Right renal pelvis (tissue), 4 donors: Measurements from ENCODE around the gene NUDT22. TPM values are rescaled to one million over a fixed set of nuclear protein-coding genes. Genes with fewer than 3 reads are reported as not detected.

Experiments
- DNase-seq, 4 donors: peaks; one replicate each; pipeline ENCODE4 v3.0.0-alpha.2; 2013; ENCODE audit warnings: low read depth in 4 of 4, low spot score in 3 of 4, missing footprints in 1 of 4
- polyA plus RNA-seq, 4 donors: library from polyadenylated mRNA; unstranded; fragments of 120-200 nt; gene quantifications; one replicate each; pipeline ENCODE4 v1.2.1, GENCODE V29; 2013; ENCODE audit not compliant: insufficient read length in 4 of 4

NUDT22 gene
- polyA plus RNA-seq, 4 donors = 20.1 to 31.8 (median 22.9) TPM

DNA sequence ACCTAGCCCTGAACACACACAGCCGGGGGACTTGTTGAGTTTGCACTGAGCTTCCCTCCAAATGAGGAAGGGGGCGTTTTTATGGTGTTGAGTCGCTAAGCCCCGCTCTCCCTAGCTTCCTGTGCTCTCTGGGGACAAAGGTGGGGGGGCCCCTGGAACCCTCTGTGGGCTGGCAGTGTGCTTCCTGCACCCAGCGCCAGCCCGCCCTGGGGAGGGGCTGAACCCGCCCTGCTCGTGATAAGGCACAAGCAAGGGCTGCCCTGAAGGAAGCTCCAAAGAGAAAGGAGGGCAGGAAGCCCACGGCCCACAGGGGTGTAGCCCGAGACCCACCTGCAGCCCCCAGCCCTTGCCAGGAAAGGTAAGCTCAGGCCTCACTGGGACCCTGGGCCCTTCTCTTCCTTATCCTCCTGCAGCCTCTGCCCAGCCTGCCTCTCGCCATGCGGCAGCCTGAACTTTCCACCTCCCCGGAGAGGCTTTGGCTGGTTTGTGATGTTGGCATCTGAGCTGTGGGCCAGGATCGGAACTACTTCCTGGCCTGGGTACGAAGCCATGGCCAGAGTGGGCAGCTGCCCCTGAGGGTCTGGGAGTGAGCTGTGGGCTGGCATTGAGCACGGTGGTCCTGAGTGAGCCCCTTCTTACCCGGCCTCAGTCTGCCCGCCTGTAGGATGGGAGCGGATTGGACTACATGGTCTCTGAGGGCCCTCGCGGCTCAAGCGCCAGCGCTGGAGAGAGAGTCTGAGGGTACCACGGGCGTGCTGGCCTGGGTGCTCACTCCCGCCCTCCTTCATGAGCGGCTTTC lies 19.4 kb upstream of the NUDT22 start, which contains the start of gene FERMT3:
TSS of gene FERMT3 (plus strand) at position 265 of the 799 bp plus-strand sequence. CDS start 644 bp downstream, outside the sequence.
- no peak for DNase-seq

DNA sequence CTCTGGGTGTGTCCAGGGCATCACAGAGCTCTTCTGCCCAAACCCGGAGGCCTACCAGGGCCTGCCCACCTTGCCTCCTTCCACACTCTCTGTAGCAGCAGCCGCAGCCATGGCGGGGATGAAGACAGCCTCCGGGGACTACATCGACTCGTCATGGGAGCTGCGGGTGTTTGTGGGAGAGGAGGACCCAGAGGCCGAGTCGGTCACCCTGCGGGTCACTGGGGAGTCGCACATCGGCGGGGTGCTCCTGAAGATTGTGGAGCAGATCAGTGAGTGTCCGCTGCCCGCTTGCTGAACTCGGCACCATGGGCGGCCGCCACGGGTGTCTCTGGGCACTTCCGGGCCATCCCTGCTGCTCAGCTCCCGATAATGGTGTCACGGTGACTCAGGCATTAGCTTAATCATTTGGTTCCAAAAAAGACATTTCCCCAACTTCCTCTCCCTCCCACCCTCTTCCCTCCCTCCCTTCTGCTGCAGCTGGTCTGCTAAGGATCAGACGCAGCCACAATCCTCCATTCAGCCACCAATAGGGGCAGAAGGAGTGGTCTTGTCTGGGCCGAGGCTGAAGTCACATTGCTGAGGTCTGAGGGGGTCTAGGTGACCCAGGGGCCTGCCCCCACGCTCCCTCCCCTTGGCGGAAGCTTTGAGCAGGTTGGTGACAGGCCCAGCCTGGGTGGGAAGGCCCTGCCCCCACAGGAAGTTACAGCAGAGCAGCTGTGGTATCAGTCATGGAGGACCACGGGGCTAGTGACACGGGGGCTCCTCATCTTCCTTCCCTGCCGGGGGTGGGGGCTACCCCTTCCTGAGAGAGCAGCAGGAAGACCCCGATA lies 18.6 kb upstream of the NUDT22 start:
- no peak for DNase-seq

DNA sequence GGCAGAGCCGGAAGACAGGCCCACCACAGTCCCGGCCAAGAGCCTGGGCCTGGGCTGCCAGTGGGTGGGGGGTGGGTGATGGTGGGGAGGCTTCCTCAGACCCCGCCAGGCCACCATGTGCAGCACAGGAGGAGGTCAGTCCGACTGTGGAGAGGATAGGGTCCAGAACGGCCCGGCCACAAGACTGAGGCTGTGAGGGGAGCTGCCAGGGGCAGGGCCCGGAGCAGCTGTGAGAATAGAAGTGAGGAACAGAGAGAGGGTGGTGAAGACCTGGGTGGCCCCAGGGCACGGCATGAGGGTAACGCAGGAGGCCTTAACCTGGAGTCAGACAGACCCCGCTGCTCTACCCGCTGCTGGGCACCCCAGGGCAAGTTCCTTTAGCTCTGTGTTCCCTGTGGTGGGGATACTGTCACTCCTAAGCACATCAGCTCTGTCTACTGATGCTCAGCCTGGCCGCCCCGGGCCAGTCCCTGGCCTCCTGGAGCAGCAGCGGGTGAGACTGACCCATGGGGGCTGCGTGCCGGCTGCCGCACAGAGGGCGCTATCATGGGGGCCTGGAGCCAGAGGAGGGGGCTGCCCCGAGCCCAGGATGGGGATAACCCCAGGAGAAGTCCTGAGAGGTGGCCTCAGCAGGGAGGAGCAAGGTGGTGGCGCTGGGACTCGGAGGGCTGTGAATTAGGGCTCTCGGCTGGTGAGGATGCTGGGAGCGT lies 17.8 kb upstream of the NUDT22 start:
- DNase-seq = no peak

DNA sequence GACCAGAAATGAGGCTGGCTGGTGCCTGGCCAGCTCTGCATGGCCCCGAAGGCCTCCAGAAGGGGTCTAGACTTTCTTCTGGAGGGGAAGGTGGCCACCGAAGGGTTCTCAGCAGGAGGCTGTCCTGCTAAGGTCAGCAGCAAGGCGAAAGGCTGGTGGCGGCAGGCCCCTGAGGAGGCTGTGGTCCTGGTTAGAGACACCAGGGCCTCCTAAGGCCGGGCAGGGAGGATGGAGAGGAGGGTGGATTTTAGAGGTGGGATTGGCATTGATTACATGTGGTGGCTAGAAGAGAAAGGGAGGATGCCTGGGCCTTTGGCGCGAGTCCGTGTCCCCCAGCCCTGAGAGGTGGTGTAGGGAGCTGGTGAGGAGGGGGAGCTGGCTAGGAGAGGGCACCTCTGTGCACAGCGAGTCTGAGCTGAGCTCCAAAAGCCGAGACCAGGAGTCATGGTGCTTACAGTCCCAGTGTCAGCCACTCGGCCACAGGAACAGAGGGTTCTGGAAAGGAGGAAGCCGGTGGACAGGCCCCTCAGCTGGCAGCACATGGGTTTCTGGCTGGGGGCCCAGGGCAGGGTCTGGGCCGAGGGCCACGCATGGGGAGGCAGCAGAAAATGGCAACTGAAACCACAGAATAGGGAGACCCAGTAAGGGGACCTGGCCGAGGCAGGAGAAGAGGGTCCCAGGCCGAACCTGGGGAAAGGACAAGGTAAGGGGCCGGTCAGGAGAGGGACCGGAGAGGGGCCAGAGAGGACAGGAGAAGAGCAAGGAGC lies 17.1 kb upstream of the NUDT22 start:
- no peak for DNase-seq

DNA sequence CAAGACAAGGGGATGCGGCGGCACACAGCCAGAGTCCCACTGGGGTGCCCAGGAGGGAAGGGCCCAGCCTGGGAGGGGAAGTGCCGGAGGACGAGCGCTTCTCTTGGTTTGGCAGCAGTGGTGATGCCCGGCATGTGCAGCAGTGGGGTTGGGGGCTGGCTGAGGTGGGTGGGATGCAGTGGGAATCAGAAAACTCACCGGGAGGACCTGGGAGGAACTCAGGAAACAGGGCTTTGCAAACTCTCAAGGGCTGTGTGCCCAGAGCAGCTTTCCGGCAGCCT lies 16.6 kb upstream of the NUDT22 start:
- DNase-seq = no peak

DNA sequence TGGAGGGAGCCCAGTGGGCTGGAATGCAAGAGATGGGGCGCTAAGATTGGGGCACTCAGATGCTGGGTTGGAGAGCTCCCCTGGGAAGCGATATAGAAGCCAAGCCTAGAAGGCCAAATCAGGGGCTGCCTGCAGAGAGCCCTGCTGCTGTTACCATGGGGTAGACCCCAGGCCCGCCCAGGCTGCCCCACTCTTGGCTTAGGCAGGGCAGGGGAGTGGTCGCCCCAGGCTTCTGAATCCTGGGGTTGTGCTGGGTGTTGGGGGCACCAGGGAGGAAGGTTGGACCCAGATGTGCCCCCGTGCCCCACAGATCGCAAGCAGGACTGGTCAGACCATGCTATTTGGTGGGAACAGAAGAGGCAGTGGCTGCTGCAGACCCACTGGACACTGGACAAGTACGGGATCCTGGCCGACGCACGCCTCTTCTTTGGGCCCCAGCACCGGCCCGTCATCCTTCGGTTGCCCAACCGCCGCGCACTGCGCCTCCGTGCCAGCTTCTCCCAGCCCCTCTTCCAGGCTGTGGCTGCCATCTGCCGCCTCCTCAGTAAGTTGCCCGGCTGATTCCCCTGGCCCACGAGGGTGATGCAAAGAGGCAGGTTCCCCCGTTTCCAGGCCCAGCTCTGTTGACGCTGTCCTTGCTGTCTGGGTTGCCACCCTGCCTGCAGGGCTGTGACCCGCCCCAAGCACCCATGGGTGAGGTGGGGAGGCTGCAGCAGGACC lies 15.6 kb upstream of the NUDT22 start:
- DNase-seq = no peak

DNA sequence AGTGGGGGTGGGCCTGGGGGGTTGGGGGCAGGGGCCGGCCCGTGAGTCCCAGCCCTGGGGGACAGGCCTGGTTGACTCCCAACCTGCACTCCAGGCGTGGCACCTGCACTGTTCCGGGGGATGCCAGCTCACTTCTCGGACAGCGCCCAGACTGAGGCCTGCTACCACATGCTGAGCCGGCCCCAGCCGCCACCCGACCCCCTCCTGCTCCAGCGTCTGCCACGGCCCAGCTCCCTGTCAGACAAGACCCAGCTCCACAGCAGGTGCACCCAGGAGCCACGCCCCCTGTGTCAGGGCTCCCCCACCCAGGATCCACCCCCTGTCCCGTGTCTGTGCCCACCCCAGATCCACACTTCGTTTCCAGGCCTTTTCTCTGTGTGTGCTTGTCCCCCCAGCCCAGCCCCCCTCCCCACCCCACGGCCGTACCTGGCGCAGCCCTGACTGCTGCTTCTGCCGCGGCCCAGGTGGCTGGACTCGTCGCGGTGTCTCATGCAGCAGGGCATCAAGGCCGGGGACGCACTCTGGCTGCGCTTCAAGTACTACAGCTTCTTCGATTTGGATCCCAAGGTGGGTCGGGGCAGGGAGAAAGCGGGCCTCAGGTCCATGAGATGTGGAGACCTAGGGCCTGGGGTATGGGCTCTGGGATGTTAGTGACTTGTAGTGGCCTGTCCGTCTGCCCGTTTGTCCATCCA lies 14.7 kb upstream of the NUDT22 start:
- no peak for DNase-seq

DNA sequence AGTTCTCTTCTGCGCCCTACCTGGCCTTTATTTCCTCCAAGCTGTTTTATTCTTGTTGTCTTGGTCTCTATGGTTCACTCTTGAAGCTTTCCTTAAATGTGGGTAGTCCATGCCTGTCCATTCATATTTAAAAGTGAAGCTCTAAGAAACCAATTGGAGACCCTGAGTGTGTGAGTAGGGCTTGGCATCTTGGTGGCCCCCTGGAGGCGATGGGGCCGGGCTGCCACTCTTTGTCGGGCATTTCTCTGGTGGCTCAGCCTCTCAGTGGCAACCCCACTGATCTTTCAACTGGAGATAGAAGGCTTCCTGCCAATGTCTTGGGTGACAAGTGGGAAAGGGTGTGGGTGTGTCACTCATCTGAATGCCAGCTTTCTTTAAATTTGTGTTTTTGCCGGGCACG lies 9.2 kb upstream of the NUDT22 start:
- DNase-seq = no peak

DNA sequence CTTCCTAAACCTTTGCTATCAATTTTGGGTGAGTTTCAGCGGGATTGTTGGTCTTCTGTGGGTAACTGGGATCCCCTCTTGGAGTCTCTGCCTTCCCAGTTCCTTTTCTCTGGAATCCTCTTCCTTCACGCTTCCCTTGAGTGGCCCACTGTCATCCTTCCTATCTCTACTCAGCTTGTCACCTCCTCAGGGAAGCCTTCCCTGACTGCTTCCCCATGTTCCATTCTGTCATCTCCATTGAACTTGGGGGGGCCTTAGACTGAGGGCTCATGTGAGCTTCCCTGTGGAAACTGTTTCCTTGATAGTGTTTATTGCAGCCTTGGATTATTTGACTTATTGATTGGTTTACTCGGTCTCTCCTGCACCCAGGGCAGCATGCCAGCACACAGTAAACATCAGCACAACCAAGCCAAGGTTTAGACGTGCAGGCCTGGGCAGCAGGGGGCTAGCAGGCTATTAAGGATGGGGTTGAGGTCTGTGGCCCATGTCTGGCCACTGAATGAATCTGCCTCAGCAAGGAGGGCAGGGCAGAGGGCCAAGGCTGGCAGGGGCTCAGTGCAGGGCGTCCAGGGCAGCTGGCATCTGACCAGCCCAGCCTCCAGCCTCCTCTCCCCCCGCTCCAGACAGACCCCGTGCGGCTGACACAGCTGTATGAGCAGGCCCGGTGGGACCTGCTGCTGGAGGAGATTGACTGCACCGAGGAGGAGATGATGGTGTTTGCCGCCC lies 7.3 kb upstream of the NUDT22 start:
- no peak for DNase-seq

DNA sequence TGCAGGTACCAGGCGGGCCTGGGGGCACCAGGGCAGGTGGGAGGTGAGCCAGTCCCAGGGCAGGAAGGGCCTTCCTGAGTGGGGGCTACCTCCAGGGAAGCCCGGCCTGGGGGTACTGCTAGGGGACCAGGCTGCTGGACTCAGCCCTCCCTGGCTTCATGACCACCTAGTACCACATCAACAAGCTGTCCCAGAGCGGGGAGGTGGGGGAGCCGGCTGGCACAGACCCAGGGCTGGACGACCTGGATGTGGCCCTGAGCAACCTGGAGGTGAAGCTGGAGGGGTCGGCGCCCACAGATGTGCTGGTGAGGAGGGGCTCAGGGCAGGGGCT lies 6.8 kb upstream of the NUDT22 start:
- no peak for DNase-seq

DNA sequence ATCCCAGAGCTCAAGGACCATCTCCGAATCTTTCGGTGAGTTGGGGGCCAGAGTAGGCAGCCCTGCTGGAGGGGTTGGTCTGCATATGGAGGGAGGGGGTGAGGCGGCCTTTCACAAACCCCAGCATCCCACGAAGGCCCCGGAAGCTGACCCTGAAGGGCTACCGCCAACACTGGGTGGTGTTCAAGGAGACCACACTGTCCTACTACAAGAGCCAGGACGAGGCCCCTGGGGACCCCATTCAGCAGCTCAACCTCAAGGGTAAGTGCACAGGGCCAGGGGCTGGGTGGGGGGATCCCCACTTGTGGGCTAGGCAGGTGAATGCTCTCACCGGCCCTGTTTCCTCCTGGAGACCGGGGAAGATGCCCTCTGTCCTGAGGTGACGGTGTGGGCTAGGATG lies 6.3 kb upstream of the NUDT22 start:
- no peak for DNase-seq

DNA sequence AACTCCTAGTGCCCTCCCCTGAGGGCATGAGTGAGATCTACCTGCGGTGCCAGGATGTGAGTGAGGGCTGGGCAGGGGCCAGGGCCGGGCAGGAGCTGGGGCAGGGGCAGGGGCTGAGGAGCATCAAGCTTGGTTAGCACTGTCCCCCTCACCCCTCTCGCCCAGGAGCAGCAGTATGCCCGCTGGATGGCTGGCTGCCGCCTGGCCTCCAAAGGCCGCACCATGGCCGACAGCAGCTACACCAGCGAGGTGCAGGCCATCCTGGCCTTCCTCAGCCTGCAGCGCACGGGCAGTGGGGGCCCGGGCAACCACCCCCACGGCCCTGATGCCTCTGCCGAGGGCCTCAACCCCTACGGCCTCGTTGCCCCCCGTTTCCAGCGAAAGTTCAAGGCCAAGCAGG lies 5.8 kb upstream of the NUDT22 start:
- DNase-seq = no peak

DNA sequence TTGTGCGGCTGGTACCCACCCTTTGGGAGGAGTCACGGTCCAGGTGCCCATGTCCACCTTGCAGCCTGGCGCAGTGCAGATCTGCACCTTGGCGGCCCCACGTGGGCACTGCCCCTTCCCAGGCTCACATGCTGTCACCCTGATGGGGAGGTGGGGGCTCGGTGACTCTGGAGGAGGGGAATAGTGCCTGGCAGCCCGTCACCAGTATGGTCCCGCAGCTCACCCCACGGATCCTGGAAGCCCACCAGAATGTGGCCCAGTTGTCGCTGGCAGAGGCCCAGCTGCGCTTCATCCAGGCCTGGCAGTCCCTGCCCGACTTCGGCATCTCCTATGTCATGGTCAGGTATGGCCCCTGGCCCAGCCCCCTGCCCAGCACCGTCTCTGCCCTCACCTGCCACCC lies 5.3 kb upstream of the NUDT22 start:
- DNase-seq = no peak

DNA sequence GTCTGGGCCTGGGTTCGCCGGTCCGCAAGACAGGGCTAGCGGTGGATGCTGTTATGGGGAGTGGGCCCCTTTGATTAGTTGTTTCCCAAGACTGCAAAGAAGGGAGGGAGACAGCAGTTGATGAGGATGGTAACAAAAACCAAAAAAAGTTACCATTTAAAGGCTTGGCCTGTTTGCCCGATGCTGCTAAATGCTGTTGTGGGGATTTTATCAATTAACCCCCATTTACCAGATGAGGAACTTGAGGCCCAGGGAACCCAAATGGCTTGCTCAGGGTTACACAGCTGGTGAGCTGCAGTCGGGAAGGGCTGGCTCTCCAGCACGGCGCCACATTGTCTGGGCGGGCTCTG lies 3.4 kb upstream of the NUDT22 start:
- DNase-seq = no peak

DNA sequence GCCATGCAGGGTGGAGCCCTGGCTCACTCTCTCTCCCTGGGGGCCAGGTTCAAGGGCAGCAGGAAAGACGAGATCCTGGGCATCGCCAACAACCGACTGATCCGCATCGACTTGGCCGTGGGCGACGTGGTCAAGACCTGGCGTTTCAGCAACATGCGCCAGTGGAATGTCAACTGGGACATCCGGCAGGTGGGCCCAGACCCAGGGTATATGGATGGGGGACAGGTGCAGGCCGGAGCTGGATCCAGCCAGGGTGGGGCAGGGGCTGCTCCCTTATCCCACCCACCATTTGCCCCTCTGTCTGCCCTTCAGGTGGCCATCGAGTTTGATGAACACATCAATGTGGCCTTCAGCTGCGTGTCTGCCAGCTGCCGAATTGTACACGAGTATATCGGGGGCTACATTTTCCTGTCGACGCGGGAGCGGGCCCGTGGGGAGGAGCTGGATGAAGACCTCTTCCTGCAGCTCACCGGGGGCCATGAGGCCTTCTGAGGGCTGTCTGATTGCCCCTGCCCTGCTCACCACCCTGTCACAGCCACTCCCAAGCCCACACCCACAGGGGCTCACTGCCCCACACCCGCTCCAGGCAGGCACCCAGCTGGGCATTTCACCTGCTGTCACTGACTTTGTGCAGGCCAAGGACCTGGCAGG lies 2.9 kb upstream of the NUDT22 start:
- no peak for DNase-seq

DNA sequence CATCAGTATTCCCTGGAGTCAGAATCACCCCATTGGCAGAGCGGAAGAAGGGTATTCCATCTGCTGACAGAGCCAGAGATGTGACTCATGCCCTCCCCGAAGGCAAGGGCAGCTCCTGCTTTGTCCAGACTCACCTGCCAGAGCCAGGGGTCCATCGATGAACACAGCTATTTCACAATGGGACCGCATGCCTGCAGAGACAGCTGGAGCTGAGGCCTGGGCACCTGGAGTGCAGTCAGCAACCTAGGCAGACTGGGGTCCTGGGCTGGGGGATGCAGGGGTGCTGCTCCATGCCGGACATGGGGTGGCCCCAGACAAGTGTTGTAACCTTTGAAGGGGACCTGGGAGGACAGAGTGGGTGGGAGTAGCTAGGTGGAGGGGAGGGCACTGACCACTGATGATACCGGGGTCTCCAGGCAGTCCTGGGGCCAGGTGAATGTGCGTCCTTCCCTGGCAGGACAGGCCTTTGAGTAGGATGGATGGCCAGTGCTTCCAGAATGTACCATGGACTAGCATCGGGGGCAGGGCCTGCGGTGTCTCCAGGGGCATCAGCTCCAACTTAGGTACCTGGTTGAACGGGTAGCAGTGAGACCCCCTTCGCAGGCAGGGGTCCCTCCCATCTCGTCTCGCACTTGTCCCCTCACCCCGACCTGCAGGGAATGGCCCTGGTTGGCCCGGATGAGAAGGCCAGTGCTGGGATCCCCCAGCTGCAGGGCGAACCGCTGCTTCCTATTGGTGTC lies 1.8 kb upstream of the NUDT22 start:
- no peak for DNase-seq

DNA sequence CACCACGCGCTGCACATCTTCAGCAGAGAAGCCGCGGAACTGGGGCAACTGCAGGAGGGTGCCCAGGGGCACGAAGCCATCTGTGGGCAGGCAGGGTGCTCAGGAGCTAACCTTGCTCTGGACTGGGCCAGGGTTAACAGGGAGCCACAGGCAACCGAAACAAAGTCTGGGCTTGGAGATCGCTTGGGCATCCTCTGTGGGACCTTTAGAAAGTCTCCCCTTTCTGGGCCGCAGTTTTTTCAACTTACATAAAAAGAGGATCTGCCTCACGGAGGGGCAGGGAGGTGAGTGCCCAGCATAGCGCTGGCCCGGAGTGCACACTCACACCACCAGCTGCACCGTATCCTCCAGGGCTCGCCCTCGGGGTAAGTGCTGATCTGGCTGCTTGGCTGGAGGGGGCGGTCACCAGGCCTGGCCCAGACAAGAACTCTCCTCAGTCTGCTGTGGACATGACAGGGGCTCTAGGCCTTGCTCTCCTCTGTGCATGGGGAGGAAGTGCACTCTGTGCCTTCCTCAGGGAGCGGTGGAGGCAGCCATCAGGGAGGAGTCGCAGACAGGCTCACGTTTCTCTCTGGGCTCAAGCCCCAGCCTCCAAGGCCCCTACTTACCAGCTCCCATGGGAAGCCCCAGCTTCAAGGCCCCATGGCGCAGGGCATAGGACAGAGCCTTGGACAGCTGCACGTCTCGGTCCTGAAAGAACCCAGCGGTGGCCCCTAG lies 1.0 kb upstream of the NUDT22 start:
- no peak for DNase-seq
